ENCODE measurements around the gene TANC1.

TANC1 gene

GRCh38 chr2:159148901-159149300, 180.5 kb downstream of the TANC1 start:
- DNase-seq = no peak

GRCh38 chr2:159149747-159150146, 181.3 kb downstream of the TANC1 start:
- no peak for DNase-seq

GRCh38 chr2:159150280-159150746, 181.9 kb downstream of the TANC1 start:
- no peak for DNase-seq

- no peak for DNase-seq
These were observed 183.0 kb downstream of the TANC1 start for GRCh38 chr2:159151198-159152127.

- DNase-seq = no peak
These were observed 183.8 kb downstream of the TANC1 start for GRCh38 chr2:159152128-159152778.

GRCh38 chr2:159153063-159153462, 184.6 kb downstream of the TANC1 start:
- DNase-seq = no peak

GRCh38 chr2:159153463-159153862, 185.0 kb downstream of the TANC1 start:
- DNase-seq = no peak

GRCh38 chr2:159153951-159154350, 185.5 kb downstream of the TANC1 start:
- DNase-seq = no peak

GRCh38 chr2:159154366-159154765, 185.9 kb downstream of the TANC1 start:
- DNase-seq = no peak

- no peak for DNase-seq
These were observed 186.9 kb downstream of the TANC1 start for GRCh38 chr2:159155320-159155719.

- DNase-seq = no peak
These were observed 187.4 kb downstream of the TANC1 start for GRCh38 chr2:159155791-159156190.

GRCh38 chr2:159156834-159157233, 188.4 kb downstream of the TANC1 start:
- no peak for DNase-seq

GRCh38 chr2:159157361-159158209, 189.1 kb downstream of the TANC1 start:
- no peak for DNase-seq

GRCh38 chr2:159160412-159160811, 192.0 kb downstream of the TANC1 start:
- DNase-seq = no peak

GRCh38 chr2:159160954-159161353, 192.5 kb downstream of the TANC1 start:
- DNase-seq = no peak

GRCh38 chr2:159163930-159164329, 195.5 kb downstream of the TANC1 start:
- DNase-seq = no peak

- DNase-seq = no peak
These were observed 196.0 kb downstream of the TANC1 start for GRCh38 chr2:159164457-159164911.

- no peak for DNase-seq
These were observed 196.6 kb downstream of the TANC1 start for GRCh38 chr2:159165048-159165447.

- DNase-seq = no peak
These were observed 200.3 kb downstream of the TANC1 start for GRCh38 chr2:159168707-159169106.

GRCh38 chr2:159169187-159169586, 200.7 kb downstream of the TANC1 start:
- no peak for DNase-seq

- no peak for DNase-seq
These were observed 204.0 kb downstream of the TANC1 start for GRCh38 chr2:159172403-159172802.

GRCh38 chr2:159174759-159175158, 206.3 kb downstream of the TANC1 start:
- DNase-seq = no peak

GRCh38 chr2:159175182-159175581, 206.7 kb downstream of the TANC1 start:
- DNase-seq = no peak

Data from NCI-H1694 (cell line).